DMS53 treated with DMSO at 0.1 percent for 48 hours (cell line): ENCODE results near the gene TRABD2A.

Experiments
- DNase-seq: peaks from one replicate; lab custom pipeline; 2025; ENCODE audit not compliant: unreplicated experiment; lab: John Stamatoyannopoulos, UW

Gene TRABD2A

DNA sequence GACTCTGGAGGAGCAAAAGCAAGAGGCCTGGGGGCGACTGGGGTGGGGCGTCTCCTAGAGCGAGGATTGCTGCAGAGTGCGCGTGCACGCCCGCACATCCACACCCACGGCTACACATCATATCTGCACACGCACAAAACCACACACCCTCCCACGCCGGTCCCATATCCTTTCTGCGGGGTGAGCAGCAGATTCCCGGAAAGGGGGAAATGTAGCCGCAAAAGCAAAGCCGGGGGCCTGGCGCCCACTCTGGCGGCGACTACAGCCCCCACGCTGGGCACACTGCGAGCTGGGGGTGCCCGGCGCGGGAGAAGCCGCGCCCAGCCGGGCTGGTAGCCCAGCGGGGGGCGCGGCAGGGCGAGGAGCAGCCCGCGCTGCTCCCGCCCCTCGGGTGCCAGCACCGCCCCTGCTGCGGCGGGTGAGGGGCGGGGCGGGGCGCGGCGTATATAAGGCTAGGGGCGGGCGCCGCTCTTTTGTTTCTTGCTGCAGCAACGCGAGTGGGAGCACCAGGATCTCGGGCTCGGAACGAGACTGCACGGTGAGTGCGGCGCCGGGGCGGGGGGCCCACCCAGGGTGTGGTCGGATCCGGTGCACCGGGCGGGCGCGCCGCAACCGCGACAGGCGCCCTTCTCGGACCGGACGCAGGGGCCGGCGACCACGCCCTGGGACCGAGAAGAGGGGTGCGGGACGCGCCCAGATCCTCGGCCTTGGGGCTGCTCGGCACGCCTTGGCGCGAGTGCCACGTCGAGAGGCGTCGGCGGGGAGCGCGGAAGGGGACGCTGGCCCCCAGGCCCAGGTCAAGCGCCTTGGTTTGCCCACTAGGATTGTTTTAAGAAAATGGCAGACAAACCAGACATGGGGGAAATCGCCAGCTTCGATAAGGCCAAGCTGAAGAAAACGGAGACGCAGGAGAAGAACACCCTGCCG, 24.6 kb upstream of the TRABD2A start, which contains the start of gene TMSB10:
Gene TMSB10, plus strand, starts transcription at position 476 of the 927 bp plus-strand sequence.
- DNase-seq: peak; percentile 75

DNA sequence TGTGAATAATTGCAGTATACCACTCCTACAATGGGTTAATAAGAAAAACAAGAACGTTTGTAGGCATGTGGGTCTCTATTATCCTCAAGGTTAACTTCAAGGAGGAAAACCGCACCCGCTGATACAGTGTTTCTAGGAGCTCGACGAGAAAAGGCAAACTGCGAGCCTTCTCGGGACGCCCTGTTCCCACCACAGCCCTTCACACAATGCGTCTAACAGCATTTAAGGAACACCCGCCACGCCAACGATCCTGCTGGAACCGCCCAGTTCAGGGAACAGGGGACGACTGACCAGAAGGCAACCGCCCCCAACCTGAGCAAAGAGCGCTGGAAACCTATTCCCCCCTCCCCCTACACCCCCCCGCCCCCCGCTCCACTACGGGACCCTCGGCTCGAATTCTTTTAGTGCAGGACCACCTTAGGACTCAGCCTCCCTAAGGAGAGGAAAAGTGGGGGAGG, 23.9 kb upstream of the TRABD2A start:
- peak; percentile 17 for DNase-seq

DNA sequence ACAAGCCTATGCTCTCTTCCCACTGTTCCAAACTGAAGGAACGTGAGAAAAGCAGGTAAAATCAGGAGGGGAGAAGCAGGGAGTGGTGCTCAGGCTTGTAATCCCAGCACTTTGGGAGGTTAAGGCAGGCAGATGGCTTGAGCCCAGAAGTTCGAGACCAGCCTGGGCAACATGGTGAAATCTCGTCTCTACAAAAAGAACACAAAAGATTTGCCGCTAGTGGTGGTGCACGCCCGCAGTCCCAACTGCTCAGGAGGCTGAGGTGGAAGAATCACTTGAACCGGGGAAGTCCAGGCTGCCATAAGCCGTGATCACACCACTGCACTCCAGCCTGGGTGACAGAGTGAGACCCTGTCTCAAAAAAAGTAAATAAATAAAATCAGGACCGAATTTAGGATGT, 23.3 kb upstream of the TRABD2A start:
- no peak for DNase-seq

DNA sequence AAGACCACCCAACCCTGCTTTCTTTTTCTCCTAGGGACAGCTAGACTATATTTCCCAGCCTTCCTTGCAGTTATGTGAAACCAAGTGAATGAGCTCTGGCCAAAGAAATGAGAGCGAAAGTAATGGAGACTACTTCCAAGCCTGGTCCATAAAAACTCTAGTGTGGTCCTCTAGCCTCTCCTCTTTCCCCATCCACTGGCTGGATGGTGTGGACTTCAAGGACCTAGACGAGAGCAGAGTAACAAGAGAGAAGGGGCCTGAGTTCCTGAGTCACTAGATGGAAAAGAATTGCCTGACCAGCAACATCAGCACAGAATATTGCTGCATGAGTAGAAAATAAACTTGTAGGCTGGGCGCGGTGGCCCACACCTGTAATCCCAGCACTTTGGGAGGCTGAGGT, 21.6 kb upstream of the TRABD2A start:
- no peak for DNase-seq

DNA sequence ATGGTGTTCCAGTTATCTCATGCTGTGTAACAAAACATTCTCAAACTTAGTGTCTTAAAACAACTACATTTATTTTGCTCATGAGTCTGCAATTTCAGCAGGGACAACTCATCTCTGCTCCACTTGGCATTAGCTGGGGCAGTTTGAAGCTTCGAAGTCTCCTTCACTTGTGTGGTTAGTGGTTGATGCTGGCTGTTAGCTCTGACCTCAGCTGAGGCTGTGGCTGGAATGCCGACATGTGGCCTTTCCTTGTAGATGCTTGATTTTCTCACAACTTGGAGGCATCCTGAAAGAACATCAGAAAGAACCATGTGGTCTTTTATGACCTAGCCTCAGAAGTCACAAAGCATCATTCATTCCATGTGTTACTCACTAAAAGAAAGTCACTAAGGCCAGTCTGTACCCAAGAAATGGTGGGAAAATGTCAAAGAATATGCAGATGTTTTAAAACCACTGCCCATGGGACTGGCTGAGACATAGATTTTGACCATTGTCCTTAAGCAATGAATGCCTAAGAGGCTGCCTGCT, 20.8 kb upstream of the TRABD2A start:
- no peak for DNase-seq

DNA sequence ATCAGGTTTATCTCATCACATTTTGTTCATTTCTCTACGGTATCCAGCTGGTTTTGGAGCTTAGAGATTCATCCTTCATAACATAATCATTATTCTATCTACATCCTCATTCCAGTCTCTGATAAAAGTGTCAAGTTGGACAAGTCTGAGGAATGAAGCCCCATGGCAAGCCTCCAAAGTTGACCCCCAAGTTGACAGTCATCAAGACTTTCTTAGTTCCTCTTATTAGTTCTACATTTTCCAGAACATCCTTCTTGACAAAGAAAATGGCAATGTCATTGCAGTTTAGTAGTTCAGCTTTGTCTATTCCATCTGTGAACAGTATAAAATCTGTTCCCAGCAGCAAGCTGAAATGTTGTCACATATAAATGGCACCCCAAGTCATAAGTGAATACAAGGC, 20.1 kb upstream of the TRABD2A start:
- DNase-seq: no peak

DNA sequence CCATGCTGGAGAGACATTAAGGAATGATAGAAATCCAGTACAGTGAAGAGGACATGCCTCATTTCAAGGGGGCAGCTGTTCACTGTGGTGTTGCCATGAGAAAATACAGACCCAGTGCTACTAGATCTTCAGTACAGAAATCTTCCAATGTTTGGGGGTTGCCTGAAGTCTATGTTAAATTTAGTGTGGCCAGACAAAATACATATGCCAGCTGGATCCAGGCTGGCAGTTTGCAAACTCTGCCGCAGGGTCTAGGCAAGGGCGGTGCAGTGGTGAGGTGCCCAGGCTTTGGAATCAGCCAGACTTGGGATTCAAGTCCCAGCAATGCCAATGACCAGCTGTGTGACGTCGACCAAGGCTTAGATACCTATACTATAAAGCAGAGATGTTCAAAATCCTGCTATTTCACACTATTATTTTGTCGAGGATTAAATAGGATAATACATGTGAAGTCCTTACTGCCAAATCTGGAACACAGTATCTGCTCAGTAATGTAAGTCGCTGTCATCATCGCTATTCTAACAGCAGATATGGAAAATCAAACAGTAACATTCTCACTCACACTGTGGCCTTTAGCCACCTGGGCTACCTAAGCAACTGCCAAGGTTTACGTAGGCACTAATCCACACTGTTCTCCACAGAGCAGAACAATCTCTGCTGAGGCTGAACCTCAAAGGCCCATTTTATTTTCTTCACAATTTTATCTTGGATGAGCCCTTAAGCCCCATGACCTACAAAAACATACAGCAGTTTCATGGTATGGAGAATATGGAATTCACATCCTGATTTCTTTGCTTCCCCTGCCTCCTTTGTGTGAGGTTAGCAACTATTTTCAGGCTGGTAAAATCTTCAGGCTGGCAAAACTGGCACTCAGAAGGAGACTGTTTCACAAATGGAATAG, 18.7 kb upstream of the TRABD2A start:
- no peak for DNase-seq

DNA sequence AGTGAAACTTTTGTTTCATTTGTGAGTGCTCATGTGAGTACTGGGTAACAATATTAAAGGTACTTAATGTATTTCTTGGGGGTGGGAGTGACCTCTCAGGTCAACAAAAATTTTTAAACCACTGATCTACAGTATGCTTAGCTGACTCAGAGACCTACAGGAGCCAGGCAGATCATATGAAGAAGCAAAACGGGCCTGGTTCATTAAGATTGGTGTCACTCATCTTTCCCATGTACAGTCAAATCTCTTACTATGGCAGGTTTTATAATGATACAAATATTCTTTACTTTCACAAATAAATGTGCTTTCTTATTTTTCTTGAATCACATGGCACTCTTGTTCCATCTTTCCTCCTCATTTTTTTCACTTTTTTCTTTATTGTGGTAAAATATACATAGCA, 16.9 kb upstream of the TRABD2A start:
- DNase-seq: no peak

DNA sequence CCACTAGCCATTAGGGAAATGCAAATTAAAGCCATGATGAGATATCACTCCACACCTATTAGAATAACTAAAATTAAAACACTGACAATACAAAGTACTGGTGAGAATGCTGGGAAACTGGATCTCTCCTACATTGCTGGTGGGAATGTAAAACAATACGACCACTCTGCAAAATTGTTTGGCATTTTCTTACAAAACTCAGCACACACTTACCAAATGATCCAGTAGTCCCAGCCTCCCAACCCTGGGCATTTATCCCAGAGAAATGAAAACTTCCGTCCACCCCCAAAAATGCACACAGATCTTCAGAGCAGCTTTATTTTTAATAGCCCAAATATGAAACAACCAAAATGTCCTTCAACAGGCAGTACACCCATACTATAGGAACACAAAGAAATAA, 15.7 kb upstream of the TRABD2A start:
- no peak for DNase-seq

DNA sequence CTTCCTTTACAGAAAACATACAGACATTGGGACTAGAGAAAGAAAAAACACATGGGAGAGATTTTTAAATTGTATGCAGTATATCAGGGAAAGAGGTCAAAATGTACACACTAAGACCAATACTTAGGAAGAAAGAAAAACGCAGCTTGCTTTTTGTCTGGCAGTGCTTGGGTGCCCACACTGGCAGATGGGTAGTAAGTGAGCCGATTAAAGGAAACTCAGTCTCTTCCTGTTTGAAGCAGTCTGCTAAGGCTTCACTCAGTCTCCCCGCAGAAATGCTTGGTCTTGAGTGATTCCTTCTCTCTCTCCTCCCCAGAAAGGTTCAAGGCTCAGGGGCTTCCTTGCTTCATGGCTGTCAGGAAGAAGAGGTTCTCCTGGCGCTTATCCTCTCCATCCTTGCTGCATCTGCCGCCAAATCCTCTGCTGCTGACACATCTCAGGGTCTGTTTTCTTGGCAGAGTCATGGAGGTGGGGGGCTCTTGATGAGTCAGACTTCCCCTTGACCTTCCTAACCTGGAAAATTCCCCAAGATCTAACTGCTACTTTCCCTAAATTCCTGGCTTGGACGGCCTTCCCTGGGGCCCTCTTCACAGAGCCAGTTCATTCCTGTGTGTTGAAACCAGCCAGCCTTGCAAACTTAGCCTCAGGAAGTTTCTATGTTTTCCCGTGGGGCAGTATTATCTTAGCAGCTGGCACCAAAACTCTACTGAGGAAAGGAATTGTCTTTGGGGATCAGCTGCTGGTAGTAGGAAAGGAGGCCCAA, 14.1 kb upstream of the TRABD2A start:
- no peak for DNase-seq

DNA sequence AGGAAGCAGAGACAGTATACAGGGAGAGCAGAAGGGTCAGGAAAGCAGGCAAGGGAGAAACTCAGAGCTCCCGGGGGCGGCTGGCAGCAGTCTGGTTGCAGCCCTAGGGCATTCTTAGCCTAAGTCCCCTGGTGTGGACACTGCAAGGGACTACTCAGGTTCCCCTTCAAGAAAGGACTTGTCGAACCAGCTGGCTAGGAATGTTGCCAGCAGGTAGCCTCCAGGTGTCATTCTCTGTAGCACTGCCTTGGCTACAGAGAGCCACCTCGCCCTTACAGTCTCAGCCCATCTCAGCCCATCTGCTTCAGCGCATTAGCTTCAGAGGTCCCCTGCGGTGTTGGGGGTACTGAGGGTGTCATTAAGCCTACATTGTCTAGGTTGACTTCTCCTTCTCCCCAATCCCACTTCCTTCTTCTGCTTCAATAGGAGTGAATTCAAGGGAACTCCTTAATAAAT, 13.3 kb upstream of the TRABD2A start:
- DNase-seq: no peak

DNA sequence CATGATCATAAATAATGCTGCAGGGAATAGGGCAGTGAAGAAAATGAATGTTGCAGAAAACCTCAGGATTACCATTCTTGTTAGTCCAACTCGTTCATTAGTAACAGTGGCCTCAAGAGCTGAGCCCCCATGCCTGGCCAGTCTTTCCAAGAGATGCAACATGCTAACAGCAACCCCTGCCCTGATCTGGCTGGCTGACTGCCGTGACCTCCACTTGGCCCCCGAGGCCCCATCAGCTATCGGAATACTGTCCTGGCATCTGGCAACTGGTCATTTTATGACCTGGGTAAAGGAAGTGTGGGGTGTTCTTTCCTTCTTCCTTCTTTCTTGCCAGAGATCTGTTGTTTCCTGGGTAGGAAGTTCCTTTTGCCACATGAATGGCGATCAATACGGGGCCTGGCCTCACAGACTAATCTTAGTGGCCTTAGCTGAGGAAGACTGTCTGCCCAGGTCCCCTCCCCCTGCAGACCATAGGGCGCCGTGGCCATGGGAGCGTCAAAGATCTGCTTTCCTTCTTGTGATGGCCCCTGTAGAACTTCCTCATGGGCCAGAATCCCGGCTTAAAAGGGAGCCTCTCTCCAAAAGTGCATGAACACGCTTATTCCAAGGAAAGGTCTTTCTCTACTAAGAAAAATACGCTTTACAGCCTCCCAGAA, 10.6 kb upstream of the TRABD2A start:
- DNase-seq: no peak

DNA sequence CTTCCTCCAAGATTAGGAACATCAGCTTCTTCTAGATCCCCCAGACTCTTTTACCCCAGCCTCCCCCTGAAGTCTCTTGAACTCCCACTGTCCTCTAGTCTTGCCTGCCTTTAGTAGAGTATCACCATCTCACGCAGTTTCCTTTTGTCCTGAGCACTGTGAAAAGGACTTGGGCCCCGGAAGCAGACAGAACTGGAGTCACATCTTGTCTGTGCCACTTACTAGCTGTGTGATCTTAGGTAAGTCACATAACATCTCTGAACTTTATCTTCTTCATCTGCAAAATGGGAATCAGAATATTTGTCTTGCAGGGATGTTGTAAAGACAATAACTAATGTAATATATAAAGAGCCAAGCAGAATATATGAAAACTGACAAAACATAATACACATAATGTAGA, 8.4 kb upstream of the TRABD2A start:
- DNase-seq: no peak

DNA sequence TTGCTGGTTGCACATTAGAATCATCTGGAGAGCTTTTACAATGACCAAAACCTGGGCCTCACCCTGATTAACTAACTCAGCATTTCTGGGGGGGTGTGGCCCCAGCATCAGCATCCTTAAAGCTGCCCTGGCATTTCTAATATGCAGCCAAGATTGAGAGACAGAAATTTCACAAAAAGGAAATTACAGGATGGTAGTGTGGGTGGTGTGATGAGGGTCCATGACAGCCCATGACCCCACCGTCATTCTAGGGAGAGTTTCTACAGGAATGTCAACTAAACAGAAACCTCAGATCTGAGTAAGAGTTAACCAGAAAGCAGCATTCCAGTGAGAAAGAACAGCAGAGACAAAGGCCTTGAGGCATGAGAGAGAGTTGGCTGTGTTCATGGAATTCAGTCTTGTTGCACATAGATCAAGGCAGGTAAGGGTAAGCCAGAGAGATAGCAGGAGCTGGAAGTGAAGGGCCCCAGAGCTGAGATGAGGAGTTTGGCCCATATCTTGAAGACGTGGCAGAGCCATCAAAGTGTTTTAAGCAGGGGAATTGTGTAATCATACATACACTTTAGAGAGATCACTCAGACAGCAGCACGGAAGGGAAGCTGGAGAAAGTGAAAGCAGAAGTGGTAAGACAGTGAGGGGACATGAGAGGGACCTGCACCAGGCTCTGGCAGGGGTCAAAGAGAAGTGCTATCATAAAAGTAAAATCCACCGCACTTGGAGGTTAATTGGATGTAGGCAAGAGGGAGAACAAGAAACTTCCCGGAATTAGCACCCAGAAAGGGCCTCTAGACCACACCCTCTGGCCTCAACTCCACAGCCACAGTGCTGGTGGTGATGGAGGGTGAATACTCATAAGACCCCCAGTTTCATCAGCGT, 7.8 kb upstream of the TRABD2A start:
- no peak for DNase-seq

DNA sequence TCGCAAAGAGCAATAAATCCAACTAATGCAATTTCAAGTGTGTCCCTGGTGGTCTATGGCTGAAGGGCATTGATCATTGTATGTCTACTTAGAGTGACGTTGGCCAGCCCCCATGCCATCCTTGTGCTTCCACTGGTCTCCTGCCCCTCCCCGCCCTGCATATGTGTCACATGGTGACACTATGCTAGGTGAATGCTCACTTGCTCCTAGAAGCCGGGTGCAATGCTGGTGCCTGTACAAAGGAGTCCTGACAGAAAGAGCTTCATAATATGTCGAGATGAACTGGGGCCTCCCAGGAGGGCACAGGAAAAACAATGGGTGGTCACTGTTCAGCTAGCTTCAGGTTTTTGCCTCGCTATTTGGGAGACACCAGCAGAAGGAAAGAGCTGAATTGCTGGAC, 5.9 kb upstream of the TRABD2A start:
- no peak for DNase-seq

DNA sequence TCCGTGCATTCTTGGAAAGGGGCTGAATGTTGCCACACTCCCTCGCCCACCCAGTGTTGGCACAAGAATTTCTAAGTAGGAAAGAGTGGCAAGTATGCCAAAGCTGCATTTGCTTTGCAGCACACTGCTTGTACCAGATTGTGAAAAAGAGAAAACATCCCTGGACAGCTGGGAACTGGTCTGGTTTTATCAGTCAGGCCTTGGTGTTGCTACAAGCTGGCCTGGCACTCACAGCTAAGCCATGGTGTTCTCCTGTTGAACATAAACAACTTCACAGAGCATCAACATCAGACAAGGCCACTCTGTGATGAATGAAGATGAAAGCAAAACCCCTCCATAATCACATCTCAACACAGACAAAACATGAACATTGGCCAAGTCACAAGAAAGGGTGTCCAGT, 4.2 kb upstream of the TRABD2A start:
- DNase-seq: no peak

DNA sequence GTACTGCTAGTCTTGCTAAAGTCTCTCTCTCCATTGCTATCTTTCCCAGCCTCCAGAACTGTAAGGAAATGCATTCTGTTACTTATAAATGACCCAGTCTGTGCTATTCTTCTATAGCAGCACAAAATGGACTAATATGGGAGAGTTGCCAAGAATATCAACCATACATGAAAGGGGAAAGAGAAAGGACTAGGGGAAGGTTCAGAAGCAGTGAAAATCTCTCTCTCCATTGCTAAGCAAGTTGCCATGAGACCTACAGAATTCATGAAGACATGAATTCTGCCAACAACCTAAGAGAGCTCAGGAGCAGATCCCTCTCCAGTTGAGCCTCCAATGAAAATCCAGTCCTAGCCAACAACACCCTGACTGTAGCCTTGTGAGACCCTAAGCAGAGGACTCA, 3.6 kb upstream of the TRABD2A start:
- no peak for DNase-seq

DNA sequence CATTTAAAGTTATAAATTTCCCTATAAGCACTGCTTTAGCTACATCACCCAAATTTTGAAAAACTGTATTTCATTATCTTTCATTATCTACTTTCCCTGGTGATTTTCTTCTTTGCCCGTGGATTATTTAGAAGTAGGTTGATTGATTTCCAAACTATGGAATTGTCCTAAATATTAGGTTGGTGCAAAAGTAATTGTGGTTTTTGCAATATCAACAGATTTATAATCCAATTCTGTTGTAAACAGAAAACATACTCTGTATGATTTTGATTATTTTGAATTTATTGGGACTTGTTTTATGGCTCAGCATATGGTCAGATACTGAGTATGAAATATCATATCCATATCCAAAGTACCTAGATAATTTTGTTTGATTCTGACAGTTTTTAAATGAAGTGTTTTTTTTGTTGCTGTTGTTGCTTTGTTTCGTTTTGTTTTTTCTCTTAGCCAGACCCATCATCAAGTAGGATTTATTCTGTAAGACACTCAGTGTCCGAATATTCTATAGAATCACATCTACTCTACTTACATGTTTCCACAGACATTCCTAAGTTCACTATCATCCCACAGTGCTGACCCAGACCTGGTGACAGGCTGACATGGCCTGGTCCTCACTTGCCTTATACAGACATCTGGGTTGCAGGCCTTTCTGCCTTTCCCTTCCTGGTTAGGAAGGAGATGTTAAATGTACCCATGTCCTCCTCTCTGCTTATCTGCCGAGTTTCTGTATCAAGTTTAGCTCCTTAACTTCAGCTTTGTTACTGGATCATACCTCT, 2.1 kb upstream of the TRABD2A start:
- DNase-seq: no peak

DNA sequence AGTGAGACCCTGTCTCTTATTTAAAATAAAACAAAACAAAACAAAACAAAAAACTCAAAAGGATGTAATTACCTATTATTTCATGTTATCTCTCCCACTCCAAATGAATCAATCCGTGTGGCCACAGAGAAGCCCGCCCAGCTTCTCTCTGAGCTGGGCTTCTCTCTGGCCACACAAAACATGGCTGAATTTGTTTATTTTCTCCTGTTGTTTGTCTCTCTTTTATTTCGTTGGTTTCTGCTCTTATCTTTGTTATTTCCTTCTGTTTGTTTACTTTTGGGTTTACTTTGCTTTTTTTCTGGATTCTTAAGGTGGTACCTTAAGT, 1.5 kb upstream of the TRABD2A start:
- DNase-seq: no peak
